Astrocyte (in vitro differentiated cells and primary cell): ENCODE results near the gene ALK. TPM values are rescaled to one million over a fixed set of nuclear protein-coding genes. Genes with fewer than 3 reads are reported as not detected.

Experiments used
- DNase-seq: peaks from one replicate; pipeline ENCODE4 v3.0.0-alpha.2; 2010; ENCODE audit warnings: low read depth
- FAIRE-seq: peaks from 2 replicates; lab custom pipeline; 2011; peaks lifted over from hg19 to GRCh38; lab: Jason Lieb, UNC
- H2AFZ ChIP-seq: 2 replicates; pipeline ENCODE4 v1.6.0; 2012; ENCODE audit warnings: low read depth, low read length, inconsistent platforms
- H3K27ac ChIP-seq: 2 replicates; pipeline ENCODE4 v1.5.1; 2011; ENCODE audit warnings: low read depth, low read length, inconsistent platforms
- H3K27me3 ChIP-seq: 2 replicates; pipeline ENCODE4 v1.6.0; 2011; ENCODE audit warnings: low read length, inconsistent platforms; ENCODE audit not compliant: insufficient read depth
- H3K36me3 ChIP-seq: 2 replicates; pipeline ENCODE4 v1.5.1; 2011; ENCODE audit warnings: low read length, inconsistent platforms; ENCODE audit not compliant: insufficient read depth
- H3K4me1 ChIP-seq: 2 replicates; pipeline ENCODE4 v1.5.1; 2011; ENCODE audit warnings: low read length, inconsistent platforms; ENCODE audit not compliant: insufficient read depth
- H3K4me2 ChIP-seq: 2 replicates; pipeline ENCODE4 v1.6.0; 2012; ENCODE audit warnings: low read length, inconsistent platforms
- H3K4me3 ChIP-seq: 2 replicates; pipeline ENCODE4 v1.5.1; 2011; ENCODE audit warnings: low read depth, mild to moderate bottlenecking, low read length, inconsistent platforms; ENCODE audit not compliant: insufficient read depth
- H3K79me2 ChIP-seq: 2 replicates; pipeline ENCODE4 v1.6.0; 2012; ENCODE audit warnings: mild to moderate bottlenecking, low read length, inconsistent platforms; ENCODE audit not compliant: insufficient read depth
- H3K9ac ChIP-seq: 2 replicates; pipeline ENCODE4 v1.6.0; 2012; ENCODE audit warnings: mild to moderate bottlenecking, low read length, inconsistent platforms
- H3K9me3 ChIP-seq: 2 replicates; pipeline ENCODE4 v1.5.1; 2012; ENCODE audit warnings: low read depth, mild to moderate bottlenecking, low read length, inconsistent platforms; ENCODE audit not compliant: insufficient read depth
- H4K20me1 ChIP-seq: 2 replicates; pipeline ENCODE4 v1.6.0; 2012; ENCODE audit warnings: low read length, inconsistent platforms; ENCODE audit not compliant: insufficient read depth
- H3K27ac Mint-ChIP-seq: one replicate; pipeline ENCODE4 v1.8.0; 2021; ENCODE audit warnings: mild to moderate bottlenecking, mixed read lengths; ENCODE audit not compliant: unreplicated experiment
- H3K27me3 Mint-ChIP-seq: one replicate; pipeline ENCODE4 v1.8.0; 2021; ENCODE audit warnings: low read depth, mixed read lengths; ENCODE audit not compliant: unreplicated experiment
- H3K36me3 Mint-ChIP-seq: one replicate; pipeline ENCODE4 v1.8.0; 2021; ENCODE audit warnings: low read depth, mixed read lengths; ENCODE audit not compliant: unreplicated experiment
- H3K4me1 Mint-ChIP-seq: one replicate; pipeline ENCODE4 v1.8.0; 2021; ENCODE audit warnings: low read depth, mixed read lengths; ENCODE audit not compliant: unreplicated experiment
- H3K4me3 Mint-ChIP-seq: one replicate; pipeline ENCODE4 v1.8.0; 2021; ENCODE audit warnings: mild to moderate bottlenecking, moderate library complexity, mixed read lengths; ENCODE audit not compliant: unreplicated experiment
- H3K9me3 Mint-ChIP-seq: one replicate; pipeline ENCODE4 v1.8.0; 2021; ENCODE audit warnings: mild to moderate bottlenecking, mixed read lengths; ENCODE audit not compliant: unreplicated experiment
- EZH2 ChIP-seq: IDR thresholded peaks from 2 replicates; pipeline ENCODE4 v1.6.1; 2012; ENCODE audit warnings: mild to moderate bottlenecking, low read length, inconsistent platforms; ENCODE audit not compliant: insufficient read depth
- total RNA-seq: library from RNA; stranded (reverse); gene quantifications from 2 replicates; pipeline ENCODE4 v1.2.1, GENCODE V29; 2021
- TF ChIP-seq, protein P1 (sequence below): IDR thresholded peaks from 2 replicates; pipeline ENCODE4 v1.5.1; 2011; ENCODE audit warnings: low read depth, mild to moderate bottlenecking, inconsistent platforms, low read length, moderate library complexity; ENCODE audit not compliant: insufficient read depth

The ALK gene
- total RNA-seq, 1 donor from 2014 or later: 0.16 TPM

DNA sequence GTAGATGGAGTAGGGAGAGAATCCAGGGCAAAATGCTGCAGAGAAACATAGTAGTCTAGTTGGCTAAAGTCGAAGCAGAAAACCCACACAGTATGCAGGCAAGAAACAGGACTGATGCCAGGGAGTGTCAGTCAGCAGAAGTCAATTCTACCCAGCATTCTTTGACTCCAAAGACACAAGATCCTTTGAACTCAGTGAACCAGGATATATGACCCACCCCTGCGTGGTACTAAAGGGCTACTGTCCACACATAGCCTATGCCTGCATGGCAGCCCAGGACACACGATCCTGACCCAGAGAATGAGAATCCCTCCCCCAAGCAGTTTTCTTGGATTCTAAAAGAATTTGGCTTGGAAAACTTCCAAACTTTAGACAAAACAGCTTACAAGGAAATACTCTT, 42.5 kb downstream of the ALK start:
- no peak overlapping the region for H3K27ac ChIP-seq
- no peaks in the 10 kb centered on the region for H4K20me1 ChIP-seq
- no peaks in the 10 kb centered on the region for H3K36me3 ChIP-seq
- H3K27me3 ChIP-seq: no peaks in the 10 kb centered on the region
- Mint-ChIP-seq H3K27me3 (peaks cover 17% of the 10 kb centered on the region), H3K4me1 (peaks cover 12% of the 10 kb centered on the region), H3K4me3 (no peak overlapping the region), H3K27ac (peak overlapping the region; percentile 4), H3K36me3 (no peaks in the 10 kb centered on the region), H3K9me3 (peaks cover 2% of the 10 kb centered on the region)
- no peak overlapping the region for H3K4me3 ChIP-seq
- no peaks in the 10 kb centered on the region for H3K9me3 ChIP-seq
- no peak for FAIRE-seq
- no peak for TF ChIP-seq EZH2
- TF ChIP-seq, protein P1, sequence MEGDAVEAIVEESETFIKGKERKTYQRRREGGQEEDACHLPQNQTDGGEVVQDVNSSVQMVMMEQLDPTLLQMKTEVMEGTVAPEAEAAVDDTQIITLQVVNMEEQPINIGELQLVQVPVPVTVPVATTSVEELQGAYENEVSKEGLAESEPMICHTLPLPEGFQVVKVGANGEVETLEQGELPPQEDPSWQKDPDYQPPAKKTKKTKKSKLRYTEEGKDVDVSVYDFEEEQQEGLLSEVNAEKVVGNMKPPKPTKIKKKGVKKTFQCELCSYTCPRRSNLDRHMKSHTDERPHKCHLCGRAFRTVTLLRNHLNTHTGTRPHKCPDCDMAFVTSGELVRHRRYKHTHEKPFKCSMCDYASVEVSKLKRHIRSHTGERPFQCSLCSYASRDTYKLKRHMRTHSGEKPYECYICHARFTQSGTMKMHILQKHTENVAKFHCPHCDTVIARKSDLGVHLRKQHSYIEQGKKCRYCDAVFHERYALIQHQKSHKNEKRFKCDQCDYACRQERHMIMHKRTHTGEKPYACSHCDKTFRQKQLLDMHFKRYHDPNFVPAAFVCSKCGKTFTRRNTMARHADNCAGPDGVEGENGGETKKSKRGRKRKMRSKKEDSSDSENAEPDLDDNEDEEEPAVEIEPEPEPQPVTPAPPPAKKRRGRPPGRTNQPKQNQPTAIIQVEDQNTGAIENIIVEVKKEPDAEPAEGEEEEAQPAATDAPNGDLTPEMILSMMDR: no peak
- DNase-seq: peak; percentile 44
- peak overlapping the region; percentile 41 for H3K4me2 ChIP-seq
- H2AFZ ChIP-seq: no peak overlapping the region
- peaks cover 5% of the 10 kb centered on the region for H3K4me1 ChIP-seq
- no peak overlapping the region for H3K9ac ChIP-seq
- H3K79me2 ChIP-seq: no peaks in the 10 kb centered on the region

DNA sequence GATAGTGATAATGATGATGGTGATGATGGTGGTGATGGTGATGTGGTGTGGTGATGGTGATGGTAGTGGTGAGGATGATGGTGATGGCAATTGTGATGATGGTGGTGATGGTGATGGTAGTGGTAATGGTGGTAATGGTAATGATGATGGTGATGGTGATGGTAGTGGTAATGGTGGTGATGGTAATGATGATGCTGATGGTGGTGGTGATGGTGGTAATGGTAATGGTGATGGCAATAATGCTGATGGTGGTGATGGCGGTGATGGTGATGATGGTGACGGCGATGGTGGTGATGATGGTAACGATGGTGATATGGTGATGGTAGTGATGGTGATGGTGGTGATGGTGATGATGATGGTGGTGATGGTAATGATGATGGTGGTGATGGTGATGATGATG, 45.0 kb downstream of the ALK start:
- H3K4me1 ChIP-seq: peaks cover 5% of the 10 kb centered on the region
- Mint-ChIP-seq H3K4me1 (peaks cover 19% of the 10 kb centered on the region), H3K27ac (no peak overlapping the region), H3K9me3 (peaks cover 2% of the 10 kb centered on the region), H3K36me3 (no peaks in the 10 kb centered on the region), H3K27me3 (peaks cover 7% of the 10 kb centered on the region), H3K4me3 (no peak overlapping the region)
- H3K36me3 ChIP-seq: no peaks in the 10 kb centered on the region
- no peak overlapping the region for H3K4me2 ChIP-seq
- H3K4me3 ChIP-seq: no peak overlapping the region
- no peak overlapping the region for H3K27ac ChIP-seq
- no peaks in the 10 kb centered on the region for H3K9me3 ChIP-seq
- H2AFZ ChIP-seq: no peak overlapping the region
- FAIRE-seq: no peak
- no peaks in the 10 kb centered on the region for H3K27me3 ChIP-seq
- no peak for DNase-seq
- TF ChIP-seq EZH2: no peak
- TF ChIP-seq, protein P1: no peak
- H3K9ac ChIP-seq: no peak overlapping the region
- H4K20me1 ChIP-seq: no peaks in the 10 kb centered on the region
- H3K79me2 ChIP-seq: no peaks in the 10 kb centered on the region

DNA sequence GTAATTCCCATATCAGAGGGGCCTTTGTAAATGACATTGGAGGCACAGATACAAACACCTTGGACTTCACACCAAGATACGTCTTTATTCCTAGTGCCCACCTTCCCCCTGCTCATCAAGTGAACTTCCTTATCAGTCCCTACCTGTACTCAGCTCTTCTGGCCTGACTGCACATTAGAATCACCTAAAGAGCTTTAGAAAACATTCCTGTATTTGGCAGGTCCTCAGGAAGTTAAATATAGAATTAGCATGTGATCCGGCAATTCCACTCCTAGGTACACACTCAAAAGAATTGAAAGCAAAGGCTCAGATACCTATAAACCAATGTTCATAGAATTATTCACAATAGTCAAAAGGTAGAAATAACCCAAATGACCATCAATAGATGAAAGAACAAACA, 46.6 kb downstream of the ALK start:
- H3K9me3 ChIP-seq: no peaks in the 10 kb centered on the region
- no peak for TF ChIP-seq EZH2
- TF ChIP-seq, protein P1: no peak
- Mint-ChIP-seq H3K4me3 (no peak overlapping the region), H3K4me1 (peaks cover 25% of the 10 kb centered on the region), H3K9me3 (peaks cover 2% of the 10 kb centered on the region), H3K27me3 (no peaks in the 10 kb centered on the region), H3K27ac (no peak overlapping the region), H3K36me3 (no peaks in the 10 kb centered on the region)
- no peaks in the 10 kb centered on the region for H4K20me1 ChIP-seq
- no peak overlapping the region for H3K4me2 ChIP-seq
- H3K27ac ChIP-seq: no peak overlapping the region
- DNase-seq (no peak), FAIRE-seq (no peak)
- H3K9ac ChIP-seq: no peak overlapping the region
- no peak overlapping the region for H3K4me3 ChIP-seq
- H2AFZ ChIP-seq: no peak overlapping the region
- H3K4me1 ChIP-seq: peaks cover 5% of the 10 kb centered on the region
- no peaks in the 10 kb centered on the region for H3K36me3 ChIP-seq
- no peaks in the 10 kb centered on the region for H3K79me2 ChIP-seq
- no peaks in the 10 kb centered on the region for H3K27me3 ChIP-seq
